ENCODE results near the gene SLC6A6. TPM values are rescaled to one million over a fixed set of nuclear protein-coding genes. Genes with fewer than 3 reads are reported as not detected.

SLC6A6 gene
- polyA plus RNA-seq, 1 of the 3 experiments (the other 2 are of a cell fraction): 19.1 TPM

GRCh38 chr3:14513566-14514322 lies 111.3 kb downstream of the SLC6A6 start:
- Histone ChIP-seq H3K9me3 (no peaks in the 10 kb centered on the region), H3K27me3 (ENCODE audit: insufficient read depth) (no peaks in the 10 kb centered on the region), H3K36me3 (replicated peaks in 1 of 2; ENCODE audit: control insufficient read depth in 1 of 2, insufficient read depth in 2 of 2, low read length in 1 of 2) (no peaks in the 10 kb centered on the region), H3K9me2 (no peaks in the 10 kb centered on the region), H2AFZ (ENCODE audit: low read depth) (no peak overlapping the region), H3K9ac (no peak overlapping the region), H4K20me1 (ENCODE audit: insufficient read depth) (no peaks in the 10 kb centered on the region), H3K4me2 (no peak overlapping the region), H3K4me1 (ENCODE audit: control insufficient read depth in 1 of 2, insufficient read depth in 2 of 2, low read depth in 1 of 2, low read length in 1 of 2) (peaks cover 0 to 14% of the 10 kb centered on the region in 2 experiments; a peak in 1 of 4 replicates), H3K79me2 (ENCODE audit: insufficient read depth) (no peaks in the 10 kb centered on the region), H3F3A (replicated peaks; ENCODE audit: insufficient read depth) (no peaks in the 10 kb centered on the region), H3K4me3 (ENCODE audit: low read depth in 2 of 2, low read length in 1 of 2) (no peak overlapping the region), H3K27ac (ENCODE audit: low read depth in 2 of 2, low read length in 1 of 2) (no peak overlapping the region)
- POLR2A ChIA-PET: no interaction called here
- no peak for DNase-seq
- CTCF ChIA-PET: interaction anchor here (0.8 to 11.4 kb wide), 6 partner anchors 32 to 408 kb away, joined by 3 to 183 read pairs (median 3); no protein-coding TSS in a partner anchor
- TF ChIP-seq USF2 (IDR thresholded peaks at IDR 0.05; ENCODE audit: borderline replicate concordance, low read depth, low read length): no peak
- no peak for TF ChIP-seq RFX5 (IDR thresholded peaks at IDR 0.05; ENCODE audit: low read length)
- TF ChIP-seq RAD21 (IDR thresholded peaks at IDR 0.05; ENCODE audit: low read length): no peak
- 68% methylated on average over 14 of the region's 18 CpGs for WGBS (ENCODE audit: low lambda C conversion rate)

GRCh38 chr3:14514323-14514720 lies 111.9 kb downstream of the SLC6A6 start:
- CTCF ChIA-PET: interaction anchor here (1.1 to 11.4 kb wide), 4 partner anchors 32 to 407 kb away, joined by 3 to 183 read pairs (median 4); no protein-coding TSS in a partner anchor
- peaks cover 0 to 10% of the 10 kb centered on the region in 2 experiments; a peak in 1 of 4 replicates for H3K4me1 ChIP-seq (ENCODE audit: control insufficient read depth in 1 of 2, insufficient read depth in 2 of 2, low read depth in 1 of 2, low read length in 1 of 2)
- TF ChIP-seq SIN3A (IDR thresholded peaks at IDR 0.05; ENCODE audit: borderline replicate concordance, low read depth, low read length) (no peak), RFX5 (IDR thresholded peaks at IDR 0.05; ENCODE audit: low read length) (no peak), USF2 (IDR thresholded peaks at IDR 0.05; ENCODE audit: borderline replicate concordance, low read depth, low read length) (no peak), PBX3 (IDR thresholded peaks at IDR 0.05) (no peak), TAF1 (IDR thresholded peaks at IDR 0.05; ENCODE audit: borderline replicate concordance, low read depth, low read length) (no peak), GABPA (IDR thresholded peaks at IDR 0.05; ENCODE audit: low read depth) (no peak), MEF2A (IDR thresholded peaks at IDR 0.05; ENCODE audit: borderline replicate concordance, low read depth) (no peak), CTCF (IDR thresholded peaks at IDR 0.05) (no peak), REST (IDR thresholded peaks at IDR 0.05; ENCODE audit: low read depth, low read length) (no peak), MXI1 (IDR thresholded peaks at IDR 0.05; ENCODE audit: low read depth, low read length) (no peak), TEAD4 (IDR thresholded peaks at IDR 0.05; ENCODE audit: borderline replicate concordance, insufficient read depth) (no peak), MAX (IDR thresholded peaks at IDR 0.05; ENCODE audit: low read depth) (no peak), RAD21 (IDR thresholded peaks at IDR 0.05; ENCODE audit: low read length) (no peak), GATA2 (CRISPR knock-in tag; IDR thresholded peaks at IDR 0.05) (no peak), RCOR1 (IDR thresholded peaks at IDR 0.05; ENCODE audit: low read length) (no peak), EP300 (IDR thresholded peaks at IDR 0.05; ENCODE audit: borderline replicate concordance in 1 of 2, low read depth in 1 of 2, low read length in 1 of 2) (no peak)

More at GRCh38 chr3:14514323-14514720, 111.9 kb downstream of the SLC6A6 start:
- Histone ChIP-seq H3K4me2 (no peak overlapping the region), H3K4me3 (ENCODE audit: low read depth in 2 of 2, low read length in 1 of 2) (no peak overlapping the region), H4K20me1 (ENCODE audit: insufficient read depth) (no peaks in the 10 kb centered on the region), H3K27ac (ENCODE audit: low read depth in 2 of 2, low read length in 1 of 2) (no peak overlapping the region), H3F3A (replicated peaks; ENCODE audit: insufficient read depth) (no peaks in the 10 kb centered on the region), H3K9me2 (no peaks in the 10 kb centered on the region), H3K9me3 (no peaks in the 10 kb centered on the region), H3K9ac (no peak overlapping the region), H2AFZ (ENCODE audit: low read depth) (no peak overlapping the region), H3K79me2 (ENCODE audit: insufficient read depth) (no peaks in the 10 kb centered on the region), H3K27me3 (ENCODE audit: insufficient read depth) (no peaks in the 10 kb centered on the region), H3K36me3 (replicated peaks in 1 of 2; ENCODE audit: control insufficient read depth in 1 of 2, insufficient read depth in 2 of 2, low read length in 1 of 2) (no peaks in the 10 kb centered on the region)
- 73% methylated on average over 7 of the region's 17 CpGs for WGBS (ENCODE audit: low lambda C conversion rate)
- no peak for DNase-seq
- POLR2A ChIA-PET: no interaction called here

All from SK-N-SH (cell line).